ENCODE measurements around the gene DNMBP. TPM values are rescaled to one million over a fixed set of nuclear protein-coding genes. Genes with fewer than 3 reads are reported as not detected.
"Not testable (repeated sequence)": the region's sequence is repeated elsewhere in the genome, so short reads cannot be mapped to it uniquely, and the experiment has no call there.

Gene DNMBP
- total RNA-seq, 3 donors from 2014 or later: 37.1 to 60.0 (median 48.3) TPM

DNA sequence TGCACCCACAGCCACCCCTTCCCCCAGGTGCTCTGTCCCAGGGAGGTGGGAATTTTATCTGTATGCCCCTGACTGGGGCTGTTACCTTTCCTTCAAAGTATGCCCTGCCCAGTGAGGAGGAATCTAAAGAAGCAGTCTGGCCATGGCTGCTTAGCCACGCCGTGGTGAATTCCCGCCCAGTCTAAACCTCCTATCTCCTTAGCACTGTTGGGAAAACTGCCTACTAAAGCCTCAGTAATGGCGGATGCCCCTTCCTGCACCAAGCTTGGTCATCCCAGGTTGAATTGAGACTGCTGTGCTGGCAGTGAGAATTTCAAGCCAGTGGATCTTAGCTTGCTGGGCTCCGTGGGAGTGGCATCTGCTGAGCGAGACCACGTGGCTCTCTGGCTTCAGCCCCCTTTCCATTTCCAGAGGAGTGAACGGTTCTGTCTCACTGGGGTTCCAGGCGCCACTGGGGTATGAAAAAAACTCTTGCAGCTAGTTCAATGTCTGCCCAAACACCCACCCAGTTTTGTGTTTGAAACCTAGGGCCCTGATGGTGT lies 140.1 kb downstream of the DNMBP start:
- no peak overlapping the region for H3K4me3 ChIP-seq
- no peaks in the 10 kb centered on the region for H3K36me3 ChIP-seq (ENCODE audit: low read depth)
- TF ChIP-seq, protein P1, sequence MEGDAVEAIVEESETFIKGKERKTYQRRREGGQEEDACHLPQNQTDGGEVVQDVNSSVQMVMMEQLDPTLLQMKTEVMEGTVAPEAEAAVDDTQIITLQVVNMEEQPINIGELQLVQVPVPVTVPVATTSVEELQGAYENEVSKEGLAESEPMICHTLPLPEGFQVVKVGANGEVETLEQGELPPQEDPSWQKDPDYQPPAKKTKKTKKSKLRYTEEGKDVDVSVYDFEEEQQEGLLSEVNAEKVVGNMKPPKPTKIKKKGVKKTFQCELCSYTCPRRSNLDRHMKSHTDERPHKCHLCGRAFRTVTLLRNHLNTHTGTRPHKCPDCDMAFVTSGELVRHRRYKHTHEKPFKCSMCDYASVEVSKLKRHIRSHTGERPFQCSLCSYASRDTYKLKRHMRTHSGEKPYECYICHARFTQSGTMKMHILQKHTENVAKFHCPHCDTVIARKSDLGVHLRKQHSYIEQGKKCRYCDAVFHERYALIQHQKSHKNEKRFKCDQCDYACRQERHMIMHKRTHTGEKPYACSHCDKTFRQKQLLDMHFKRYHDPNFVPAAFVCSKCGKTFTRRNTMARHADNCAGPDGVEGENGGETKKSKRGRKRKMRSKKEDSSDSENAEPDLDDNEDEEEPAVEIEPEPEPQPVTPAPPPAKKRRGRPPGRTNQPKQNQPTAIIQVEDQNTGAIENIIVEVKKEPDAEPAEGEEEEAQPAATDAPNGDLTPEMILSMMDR (IDR thresholded peaks at IDR 0.05): no peak
- intact Hi-C loops (cut with DNase I, micrococcal nuclease): no loop called here
- DNase-seq (no peak), ATAC-seq (no peak)
- no peaks in the 10 kb centered on the region for H3K9me3 ChIP-seq
- H3K4me1 ChIP-seq (ENCODE audit: low read depth): no peaks in the 10 kb centered on the region

DNA sequence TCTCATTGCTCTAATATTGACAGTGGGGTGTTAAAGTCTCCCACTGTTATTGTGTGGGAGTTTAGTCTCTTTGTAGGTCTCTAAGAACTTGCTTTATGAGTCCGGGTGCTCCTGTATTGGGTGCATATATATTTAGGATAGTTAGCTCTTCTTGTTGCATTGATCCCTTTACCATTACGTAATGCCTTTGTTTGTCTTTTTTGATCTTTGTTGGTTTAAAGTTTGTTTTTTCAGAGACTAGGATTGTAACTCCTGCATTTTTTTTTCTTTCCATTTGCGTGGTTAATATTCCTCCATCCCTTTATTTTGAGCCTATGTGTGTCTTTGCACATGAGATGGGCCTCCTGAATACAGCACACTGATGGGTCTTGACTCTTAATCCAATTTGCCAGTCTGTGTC lies 142.5 kb downstream of the DNMBP start:
- DNase-seq; intact Hi-C loops (cut with DNase I, micrococcal nuclease); H3K4me1 ChIP-seq (ENCODE audit: low read depth); H3K36me3 ChIP-seq (ENCODE audit: low read depth); ATAC-seq; H3K9me3 ChIP-seq; H3K4me3 ChIP-seq: not testable (repeated sequence)

DNA sequence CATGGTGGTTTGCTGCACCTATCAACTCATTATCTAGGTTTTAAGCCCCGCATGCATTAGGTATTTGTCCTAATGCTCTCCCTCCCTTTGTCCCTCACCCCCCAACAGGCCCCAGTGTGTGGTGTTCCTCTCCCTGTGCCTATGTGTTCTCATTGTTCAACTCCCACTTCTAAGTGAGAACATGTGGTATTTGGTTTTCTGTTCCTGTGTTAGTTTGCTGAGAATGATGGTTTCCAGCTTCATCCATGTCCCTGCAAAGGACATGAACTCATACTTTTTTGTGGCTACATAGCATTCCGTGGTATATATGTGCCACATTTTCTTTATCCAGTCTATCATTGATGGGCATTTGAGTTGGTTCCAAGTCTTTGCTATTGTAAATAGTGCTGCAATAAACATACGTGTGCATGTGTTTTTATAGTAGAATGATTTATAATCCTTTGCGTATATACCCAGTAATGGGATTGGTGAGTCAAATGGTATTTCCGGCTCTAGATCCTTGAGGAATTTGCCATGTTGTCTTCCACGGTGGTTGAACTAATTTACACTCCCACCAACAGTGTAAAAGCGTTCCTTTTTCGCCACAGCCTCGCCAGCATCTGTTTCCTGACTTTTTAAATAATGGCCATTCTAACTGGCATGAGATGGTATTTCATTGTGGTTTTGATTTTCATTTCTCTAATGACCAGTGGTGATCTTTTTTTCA lies 146.1 kb downstream of the DNMBP start:
- intact Hi-C loops (cut with DNase I, micrococcal nuclease); H3K9me3 ChIP-seq; H3K36me3 ChIP-seq (ENCODE audit: low read depth); H3K4me3 ChIP-seq; DNase-seq; ATAC-seq; H3K4me1 ChIP-seq (ENCODE audit: low read depth): not testable (repeated sequence)

DNA sequence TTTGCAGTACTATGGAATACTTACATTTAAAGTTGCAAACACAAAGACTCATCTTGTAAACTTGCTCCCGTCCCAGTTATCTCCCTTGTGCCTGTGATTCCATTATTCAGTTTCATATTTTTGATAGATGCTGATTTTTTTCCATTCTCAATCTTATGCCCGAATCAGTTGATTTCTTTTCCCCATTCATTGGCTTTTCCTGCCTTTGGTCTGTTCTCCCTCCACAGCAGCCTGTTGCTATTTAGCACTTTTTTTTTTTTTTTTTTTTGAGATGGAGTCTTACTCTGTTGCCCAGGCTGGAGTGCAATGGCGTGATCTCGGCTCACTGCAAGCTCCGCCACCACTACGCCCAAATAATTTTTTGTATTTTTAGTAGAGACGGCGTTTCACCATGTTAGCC lies 149.3 kb downstream of the DNMBP start:
- Histone ChIP-seq H3K9me3 (no peaks in the 10 kb centered on the region), H3K4me1 (ENCODE audit: low read depth) (no peaks in the 10 kb centered on the region), H3K4me3 (no peak overlapping the region), H3K36me3 (ENCODE audit: low read depth) (no peaks in the 10 kb centered on the region)
- DNase-seq: no peak
- ATAC-seq: no peak
- intact Hi-C loops (cut with DNase I, micrococcal nuclease): no loop called here
- TF ChIP-seq, protein P1 (IDR thresholded peaks at IDR 0.05): no peak

DNA sequence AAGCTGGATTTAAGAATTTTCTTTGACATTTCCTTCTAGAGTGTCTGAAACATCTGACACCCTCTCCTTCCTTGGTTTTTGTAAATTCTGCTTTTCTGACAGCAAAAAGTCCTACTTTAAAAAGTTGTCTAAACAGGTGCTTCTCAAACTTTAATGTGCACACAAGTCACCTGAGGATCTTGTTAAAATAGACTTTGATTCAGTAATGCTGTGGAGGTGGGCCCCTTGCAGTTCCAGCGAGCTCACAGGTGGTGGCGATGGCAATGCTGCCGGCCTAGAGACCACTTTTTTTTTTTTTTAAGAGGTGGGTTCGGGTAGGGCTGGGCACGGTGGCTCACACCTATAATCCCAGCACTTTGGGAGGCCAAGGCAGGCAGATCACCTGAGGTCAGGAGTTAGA lies 150.2 kb downstream of the DNMBP start:
- no peak for ATAC-seq
- Histone ChIP-seq H3K36me3 (ENCODE audit: low read depth) (no peaks in the 10 kb centered on the region), H3K4me1 (ENCODE audit: low read depth) (no peaks in the 10 kb centered on the region), H3K9me3 (no peaks in the 10 kb centered on the region), H3K4me3 (no peak overlapping the region)
- TF ChIP-seq, protein P1 (IDR thresholded peaks at IDR 0.05): no peak
- DNase-seq: peak in 1 of 3 donors; percentile 21
- intact Hi-C loops (cut with DNase I, micrococcal nuclease): no loop called here

DNA sequence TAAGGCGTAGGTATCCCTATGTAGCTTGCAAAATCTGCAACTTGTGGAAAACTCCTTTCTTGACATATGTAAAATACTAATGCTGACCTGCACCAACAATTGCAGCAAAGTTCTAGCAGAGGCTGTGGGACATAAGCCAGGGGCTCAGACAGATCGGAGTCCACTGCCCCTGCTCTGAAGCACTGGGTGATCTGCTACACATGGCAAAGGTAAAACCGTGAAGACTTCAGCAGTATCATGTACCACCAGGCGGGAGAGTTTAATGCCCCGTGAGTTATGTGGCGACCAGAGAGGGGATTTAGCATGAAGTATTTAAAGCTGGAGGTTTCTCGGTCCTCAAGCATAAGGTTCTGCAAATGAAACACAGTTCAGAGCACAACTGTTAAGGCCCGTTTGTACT lies 150.9 kb downstream of the DNMBP start:
- TF ChIP-seq, protein P1 (IDR thresholded peaks at IDR 0.05): no peak
- ATAC-seq (no peak), DNase-seq (no peak)
- Histone ChIP-seq H3K4me1 (ENCODE audit: low read depth) (no peaks in the 10 kb centered on the region), H3K9me3 (no peaks in the 10 kb centered on the region), H3K4me3 (no peak overlapping the region), H3K36me3 (ENCODE audit: low read depth) (no peaks in the 10 kb centered on the region)
- intact Hi-C loops (cut with DNase I, micrococcal nuclease): no loop called here
